Thoracic aorta (tissue), 2 donors: ENCODE data around the gene SPDYE9. TPM values are rescaled to one million over a fixed set of nuclear protein-coding genes. Genes with fewer than 3 reads are reported as not detected.
"Not testable (repeated sequence)": the region's sequence is repeated elsewhere in the genome, so short reads cannot be mapped to it uniquely, and the experiment has no call there.

Source experiments
- ATAC-seq: fragments of 150-250 bp; one replicate; pipeline ENCODE4 v1.8.0; 2017; ENCODE audit warnings: low read depth; ENCODE audit not compliant: insufficient number of reproducible peaks, low FRiP score
- DNase-seq: peaks from one replicate; pipeline ENCODE4 v3.0.0-alpha.2; 2020; ENCODE audit warnings: low spot score
- H3K27ac ChIP-seq, 2 donors: fragments of 200-600 bp; sonication (generic); 1 replicate in 1 of 2; 2 replicates in 1 of 2; pipeline ENCODE4 v1.5.1; 2016; ENCODE audit warnings: mild to moderate bottlenecking in 2 of 2, moderate library complexity in 2 of 2
- H3K27me3 ChIP-seq: fragments of 200-600 bp; sonication (generic); replicated peaks from 2 replicates; pipeline ENCODE4 v1.6.0; 2016; ENCODE audit warnings: mild to moderate bottlenecking; ENCODE audit not compliant: insufficient read depth
- H3K36me3 ChIP-seq: fragments of 200-600 bp; sonication (generic); one replicate; pipeline ENCODE4 v1.5.1; 2016
- H3K4me1 ChIP-seq, 2 donors: fragments of 200-600 bp; sonication (generic); 1 replicate in 1 of 2; 2 replicates in 1 of 2; pipeline versions ENCODE4 v1.5.1 to v1.6.0; 2016; ENCODE audit warnings: low read depth in 2 of 2, mild to moderate bottlenecking in 1 of 2; ENCODE audit not compliant: control insufficient read depth in 1 of 2
- H3K4me3 ChIP-seq: fragments of 200-600 bp; sonication (generic); 2 replicates; pipeline ENCODE4 v1.5.1; 2016; ENCODE audit warnings: mild to moderate bottlenecking
- H3K9me3 ChIP-seq: fragments of 200-600 bp; sonication (generic); 2 replicates; pipeline ENCODE4 v1.5.1; 2016
- total RNA-seq, 2 donors: library from RNA; depleted of rRNA; stranded (reverse); fragments of >200 nt; gene quantifications; one replicate each; pipeline versions ENCODE4 v1.1.0 to v1.2.3, GENCODE V29; 2016

SPDYE9 gene, protein sequence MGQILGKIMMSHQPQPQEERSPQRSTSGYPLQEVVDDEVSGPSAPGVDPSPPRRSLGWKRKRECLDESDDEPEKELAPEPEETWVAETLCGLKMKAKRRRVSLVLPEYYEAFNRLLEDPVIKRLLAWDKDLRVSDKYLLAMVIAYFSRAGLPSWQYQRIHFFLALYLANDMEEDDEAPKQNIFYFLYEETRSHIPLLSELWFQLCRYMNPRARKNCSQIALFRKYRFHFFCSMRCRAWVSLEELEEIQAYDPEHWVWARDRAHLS
- total RNA-seq, result not detected

DNA sequence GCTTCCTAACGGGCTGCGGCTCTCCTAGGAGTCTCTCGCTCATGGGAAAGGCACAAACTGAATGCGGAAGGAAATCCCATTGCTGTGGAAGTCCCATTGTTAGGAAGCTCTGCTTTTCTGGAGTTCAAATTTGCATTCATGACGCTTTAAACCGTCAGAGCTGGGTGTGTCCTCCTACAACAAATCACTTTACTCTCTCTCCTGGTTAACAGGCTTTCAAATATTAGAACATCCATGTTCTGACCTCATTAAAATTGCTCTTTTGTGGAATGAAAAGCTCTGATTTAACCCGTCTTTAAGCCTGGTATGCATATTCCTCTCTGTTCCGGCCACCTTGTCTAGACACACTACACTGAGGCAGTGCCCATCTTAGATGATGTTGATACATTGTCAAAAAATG lies at the start of gene SPDYE9:
SPDYE9 (minus strand) TSS at position 101 of the 400 bp plus-strand sequence. CDS start 1,800 bp downstream, outside the sequence.
- H3K36me3 ChIP-seq, H3K27me3 ChIP-seq, DNase-seq, H3K4me1 ChIP-seq, H3K27ac ChIP-seq, H3K4me3 ChIP-seq, H3K9me3 ChIP-seq, ATAC-seq: not testable (repeated sequence)

DNA sequence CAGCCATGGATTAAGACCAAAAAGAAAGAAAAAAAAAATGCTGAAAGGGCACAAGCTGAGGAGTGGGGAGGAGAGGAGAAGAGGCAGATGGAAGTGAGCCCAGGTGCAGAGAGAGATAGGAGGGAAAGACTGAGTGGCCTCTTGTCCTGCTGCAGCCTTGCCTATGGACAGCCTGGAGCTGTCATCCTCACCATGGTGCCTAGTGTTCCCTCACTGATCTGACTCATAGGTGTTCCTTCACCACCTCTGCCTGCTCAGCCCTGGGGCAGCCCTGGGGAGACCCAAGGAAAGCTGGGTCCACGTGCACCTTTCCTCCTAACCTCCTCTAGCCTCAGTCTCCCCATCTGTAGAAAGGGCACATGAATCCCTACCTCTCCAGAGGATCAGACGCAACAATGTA lies 49.0 kb upstream of the SPDYE9 start:
- not testable (repeated sequence) for H3K27ac ChIP-seq, H3K9me3 ChIP-seq, H3K27me3 ChIP-seq, H3K4me1 ChIP-seq, H3K36me3 ChIP-seq, ATAC-seq, H3K4me3 ChIP-seq, DNase-seq

DNA sequence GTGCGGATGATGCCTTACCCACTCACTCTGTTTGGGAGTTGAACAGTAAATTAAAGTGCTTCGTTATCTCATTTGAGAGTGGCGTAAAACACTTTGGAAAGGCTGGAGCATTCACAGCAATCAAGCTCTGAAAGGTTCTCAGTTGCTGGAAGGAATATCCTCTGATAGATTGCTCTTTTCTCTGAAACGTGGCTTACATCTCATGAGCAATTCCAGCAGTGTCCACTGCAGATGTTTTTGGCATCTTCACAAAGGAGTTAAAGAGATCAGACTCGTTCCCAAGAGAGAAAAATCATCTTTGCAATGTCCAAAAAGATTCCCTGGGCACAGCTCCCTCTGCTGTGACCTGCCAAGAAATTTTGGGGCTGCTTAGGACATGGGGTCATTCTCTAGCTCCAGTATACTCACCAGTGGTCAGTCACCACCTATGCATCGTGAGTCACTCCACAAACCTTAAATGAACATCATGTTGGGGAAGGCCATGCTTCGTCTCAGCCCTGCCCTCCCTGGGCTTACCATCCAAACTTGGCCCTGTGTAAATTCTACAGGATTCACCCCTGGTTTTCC lies 46.9 kb upstream of the SPDYE9 start:
- H3K27ac ChIP-seq, H3K27me3 ChIP-seq, H3K4me1 ChIP-seq, H3K36me3 ChIP-seq, H3K9me3 ChIP-seq, H3K4me3 ChIP-seq, DNase-seq, ATAC-seq: not testable (repeated sequence)

DNA sequence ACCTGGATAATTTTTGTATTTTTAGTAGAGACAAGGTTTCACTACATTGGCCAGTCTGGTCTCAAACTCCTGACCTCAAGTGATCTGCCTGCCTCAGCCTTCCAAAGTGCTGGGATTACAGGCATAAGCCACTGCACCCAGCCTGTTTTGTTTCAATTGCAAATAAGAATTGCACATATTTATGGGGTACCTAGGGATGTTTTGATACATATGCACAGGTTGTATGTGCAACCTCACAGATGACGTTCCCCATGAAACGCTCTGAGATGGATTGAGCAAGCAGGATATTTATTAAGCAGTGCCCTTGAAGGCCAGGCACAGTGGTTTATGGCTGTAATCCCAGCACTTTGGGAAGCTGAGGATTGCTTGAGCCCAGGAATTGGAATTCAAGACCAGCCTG lies 44.8 kb upstream of the SPDYE9 start:
- H3K36me3 ChIP-seq, H3K4me3 ChIP-seq, H3K27ac ChIP-seq, H3K27me3 ChIP-seq, H3K9me3 ChIP-seq, H3K4me1 ChIP-seq, DNase-seq, ATAC-seq: not testable (repeated sequence)

DNA sequence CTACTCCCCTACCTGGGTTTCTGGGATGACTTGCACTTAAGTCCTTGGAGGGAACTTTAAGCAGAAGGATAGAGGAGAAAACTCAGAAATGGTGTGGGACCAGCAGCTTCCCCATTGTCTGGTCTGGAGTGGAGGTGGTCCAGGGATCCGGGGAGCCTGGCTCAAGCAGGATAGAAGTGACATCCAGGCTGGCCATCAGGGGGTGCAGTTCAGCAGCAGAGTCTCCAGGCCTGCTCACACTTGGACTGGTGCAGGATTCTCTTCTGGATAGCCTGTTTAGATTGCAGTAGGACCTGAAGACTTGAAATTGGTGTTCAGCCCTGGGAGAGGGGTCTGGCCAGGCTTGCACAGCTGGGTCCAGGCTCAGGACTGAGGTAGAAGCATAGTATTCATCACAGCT lies 38.3 kb upstream of the SPDYE9 start:
- not testable (repeated sequence) for H3K27ac ChIP-seq, H3K36me3 ChIP-seq, H3K27me3 ChIP-seq, ATAC-seq, H3K9me3 ChIP-seq, H3K4me1 ChIP-seq, H3K4me3 ChIP-seq, DNase-seq

DNA sequence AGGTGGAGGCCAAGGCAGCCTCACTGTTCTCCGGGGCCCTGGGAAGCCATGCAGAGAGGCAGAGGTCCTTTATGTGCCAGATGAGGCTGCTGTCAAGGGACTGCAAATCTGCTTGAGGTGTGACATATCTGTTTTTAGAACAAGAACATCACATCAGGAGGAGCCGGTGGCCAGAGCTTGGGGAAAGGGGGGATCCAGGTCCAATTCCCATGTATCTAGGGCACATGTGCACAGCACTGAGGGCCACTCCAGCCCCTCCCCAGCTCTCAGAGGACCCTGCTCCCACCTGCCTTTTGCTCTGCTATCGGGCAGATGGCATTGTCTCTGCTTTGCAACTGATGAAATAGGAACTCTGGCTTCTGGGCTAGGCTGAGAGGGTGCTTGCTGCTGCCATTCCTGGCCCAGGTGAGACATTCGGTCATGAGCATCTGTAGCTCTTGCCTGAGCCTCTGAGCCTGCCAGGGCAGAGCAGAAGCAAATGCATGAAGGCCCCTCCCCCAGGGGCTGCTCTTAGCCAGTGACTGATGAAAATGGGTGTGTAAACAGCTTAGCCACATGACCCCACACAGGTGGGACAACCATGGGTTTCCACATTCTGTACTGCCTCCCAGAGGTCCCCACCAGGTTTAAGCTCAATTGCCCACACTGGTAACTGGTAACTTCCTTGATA lies 37.1 kb upstream of the SPDYE9 start:
- H3K27ac ChIP-seq, ATAC-seq, H3K9me3 ChIP-seq, H3K4me3 ChIP-seq, H3K27me3 ChIP-seq, DNase-seq, H3K4me1 ChIP-seq, H3K36me3 ChIP-seq: not testable (repeated sequence)

DNA sequence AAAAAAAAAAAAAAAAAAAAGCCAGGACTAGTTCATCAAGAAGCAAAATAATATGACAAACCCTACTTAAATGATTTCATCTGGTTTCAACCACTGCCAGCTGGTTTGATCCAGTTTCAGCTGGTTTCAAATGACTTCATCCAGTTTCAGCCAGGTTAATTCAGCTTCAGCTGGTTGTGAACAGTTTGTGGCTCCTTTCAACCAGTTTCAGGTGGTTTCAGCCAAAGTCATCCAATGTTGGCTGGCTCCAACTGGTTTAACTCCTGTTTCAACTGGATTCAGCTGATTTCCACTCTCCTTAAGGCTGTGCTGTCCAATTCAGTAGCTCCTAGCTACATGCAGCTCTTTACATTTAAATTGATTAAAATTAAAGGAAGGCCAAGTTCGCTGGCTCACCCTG lies 32.3 kb upstream of the SPDYE9 start:
- H3K4me3 ChIP-seq, H3K4me1 ChIP-seq, H3K27me3 ChIP-seq, H3K36me3 ChIP-seq, H3K9me3 ChIP-seq, H3K27ac ChIP-seq, DNase-seq, ATAC-seq: not testable (repeated sequence)

DNA sequence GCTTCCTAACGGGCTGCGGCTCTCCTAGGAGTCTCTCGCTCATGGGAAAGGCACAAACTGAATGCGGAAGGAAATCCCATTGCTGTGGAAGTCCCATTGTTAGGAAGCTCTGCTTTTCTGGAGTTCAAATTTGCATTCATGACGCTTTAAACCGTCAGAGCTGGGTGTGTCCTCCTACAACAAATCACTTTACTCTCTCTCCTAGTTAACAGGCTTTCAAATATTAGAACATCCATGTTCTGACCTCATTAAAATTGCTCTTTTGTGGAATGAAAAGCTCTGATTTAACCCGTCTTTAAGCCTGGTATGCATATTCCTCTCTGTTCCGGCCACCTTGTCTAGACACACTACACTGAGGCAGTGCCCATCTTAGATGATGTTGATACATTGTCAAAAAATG lies 28.0 kb downstream of the SPDYE9 start, which contains the start of gene SPDYE11:
SPDYE11 (minus strand) TSS at position 101 of the 400 bp plus-strand sequence. CDS start 1,800 bp downstream, outside the sequence.
- not testable (repeated sequence) for H3K27ac ChIP-seq, DNase-seq, H3K27me3 ChIP-seq, H3K9me3 ChIP-seq, H3K36me3 ChIP-seq, ATAC-seq, H3K4me1 ChIP-seq, H3K4me3 ChIP-seq

DNA sequence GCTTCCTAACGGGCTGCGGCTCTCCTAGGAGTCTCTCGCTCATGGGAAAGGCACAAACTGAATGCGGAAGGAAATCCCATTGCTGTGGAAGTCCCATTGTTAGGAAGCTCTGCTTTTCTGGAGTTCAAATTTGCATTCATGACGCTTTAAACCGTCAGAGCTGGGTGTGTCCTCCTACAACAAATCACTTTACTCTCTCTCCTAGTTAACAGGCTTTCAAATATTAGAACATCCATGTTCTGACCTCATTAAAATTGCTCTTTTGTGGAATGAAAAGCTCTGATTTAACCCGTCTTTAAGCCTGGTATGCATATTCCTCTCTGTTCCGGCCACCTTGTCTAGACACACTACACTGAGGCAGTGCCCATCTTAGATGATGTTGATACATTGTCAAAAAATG lies 56.2 kb downstream of the SPDYE9 start, which contains the start of gene SPDYE8:
SPDYE8 (minus strand) TSS at position 101 of the 400 bp plus-strand sequence. CDS start 1,800 bp downstream, outside the sequence.
- DNase-seq, ATAC-seq, H3K4me1 ChIP-seq, H3K36me3 ChIP-seq, H3K4me3 ChIP-seq, H3K27me3 ChIP-seq, H3K27ac ChIP-seq, H3K9me3 ChIP-seq: not testable (repeated sequence)

Other genes starting within 250 kb of the SPDYE9 start
- gene POM121, start 160.9 kb downstream of the SPDYE9 start, total RNA-seq, result 10 to 100 TPM; 21.5 to 25.5 TPM
- gene TRIM74, start 116.6 kb downstream of the SPDYE9 start, total RNA-seq, result not detected
- gene SPDYE8, start 56.3 kb downstream of the SPDYE9 start, total RNA-seq, result not detected
- not detected for gene SPDYE11, start 28.1 kb downstream of the SPDYE9 start, total RNA-seq
- 10 to 100 TPM; 18.4 to 23.3 TPM for gene NSUN5, start 222.8 kb upstream of the SPDYE9 start, total RNA-seq
- gene TRIM50, start 242.0 kb upstream of the SPDYE9 start, total RNA-seq, result 1 to 10 TPM in 1 of 2 donors, not detected in 1; 1.5 TPM
- not detected for gene FKBP6, start 242.1 kb upstream of the SPDYE9 start, total RNA-seq